ENCODE measurements around the gene HLA-DRB5. TPM values are rescaled to one million over a fixed set of nuclear protein-coding genes. Genes with fewer than 3 reads are reported as not detected.
A peak's percentile ranks its signal among the peaks of the same experiment; 100 is the strongest.
"Not testable (repeated sequence)": the region's sequence is repeated elsewhere in the genome, so short reads cannot be mapped to it uniquely, and the experiment has no call there.

HLA-DRB5 gene
- 4.7 TPM for total RNA-seq

DNA sequence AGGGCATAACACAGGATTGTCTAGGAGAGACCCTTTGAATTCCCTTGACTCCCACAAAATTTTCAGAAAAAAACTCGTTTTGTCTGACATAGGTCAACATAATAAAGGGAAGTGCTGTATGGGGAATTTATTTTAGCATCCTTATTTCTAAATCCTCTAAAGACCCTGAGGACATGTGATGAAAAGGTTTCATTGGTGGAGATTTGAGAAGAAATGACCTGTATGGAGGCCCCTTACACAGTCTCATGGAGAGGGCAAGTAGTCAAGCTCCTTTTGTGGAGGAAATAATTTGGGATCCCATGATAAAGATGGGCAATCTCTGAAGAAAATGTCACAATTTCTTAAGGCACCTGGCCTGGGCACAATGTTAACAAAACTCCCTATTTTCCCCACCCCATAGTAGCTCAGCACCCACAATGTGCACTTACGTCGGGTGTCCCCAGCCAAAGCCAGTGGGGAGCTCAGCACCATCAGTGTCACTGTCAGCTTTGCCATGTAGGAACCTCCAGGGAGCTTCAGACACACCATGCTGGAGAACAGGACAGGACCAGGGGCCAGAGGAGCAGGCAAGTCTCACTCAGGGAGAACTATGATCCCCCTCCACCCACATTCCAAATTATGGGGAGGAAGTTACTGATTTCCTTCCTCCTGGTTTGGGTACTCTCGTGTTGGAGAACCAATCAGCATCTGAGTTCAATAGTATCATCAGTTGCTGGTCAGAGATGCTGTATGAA lies at the start of gene HLA-DRB5:
Gene HLA-DRB5 (minus strand): TSS at position 591 of the 734 bp plus-strand sequence. CDS start 63 bp downstream, at position 528.
- no peaks in the 10 kb centered on the region for H3K9me3 ChIP-seq
- H3K36me3 ChIP-seq, result no peaks in the 10 kb centered on the region
- intact Hi-C loops (cut with DNase I), result loop anchor here (5.0 kb wide), 1 partner anchor 57 kb away; the partner anchor contains the start of gene HLA-DRB1
- no peak within 1 kb of the TSS for H3K27ac ChIP-seq
- no peak for DNase-seq (ENCODE audit: extremely low spot score in 2 of 2)
- no peaks in the 10 kb centered on the region for H3K27me3 ChIP-seq
- TF ChIP-seq, protein P1, sequence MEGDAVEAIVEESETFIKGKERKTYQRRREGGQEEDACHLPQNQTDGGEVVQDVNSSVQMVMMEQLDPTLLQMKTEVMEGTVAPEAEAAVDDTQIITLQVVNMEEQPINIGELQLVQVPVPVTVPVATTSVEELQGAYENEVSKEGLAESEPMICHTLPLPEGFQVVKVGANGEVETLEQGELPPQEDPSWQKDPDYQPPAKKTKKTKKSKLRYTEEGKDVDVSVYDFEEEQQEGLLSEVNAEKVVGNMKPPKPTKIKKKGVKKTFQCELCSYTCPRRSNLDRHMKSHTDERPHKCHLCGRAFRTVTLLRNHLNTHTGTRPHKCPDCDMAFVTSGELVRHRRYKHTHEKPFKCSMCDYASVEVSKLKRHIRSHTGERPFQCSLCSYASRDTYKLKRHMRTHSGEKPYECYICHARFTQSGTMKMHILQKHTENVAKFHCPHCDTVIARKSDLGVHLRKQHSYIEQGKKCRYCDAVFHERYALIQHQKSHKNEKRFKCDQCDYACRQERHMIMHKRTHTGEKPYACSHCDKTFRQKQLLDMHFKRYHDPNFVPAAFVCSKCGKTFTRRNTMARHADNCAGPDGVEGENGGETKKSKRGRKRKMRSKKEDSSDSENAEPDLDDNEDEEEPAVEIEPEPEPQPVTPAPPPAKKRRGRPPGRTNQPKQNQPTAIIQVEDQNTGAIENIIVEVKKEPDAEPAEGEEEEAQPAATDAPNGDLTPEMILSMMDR (IDR thresholded peaks at IDR 0.05), result no peak
- TF ChIP-seq POLR2AphosphoS5 (IDR thresholded peaks at IDR 0.05; ENCODE audit: insufficient read depth in 1 of 2, low read depth in 1 of 2) (no peak), POLR2A (IDR thresholded peaks at IDR 0.05) (no peak)
- peak within 1 kb of the TSS in 1 of 2 donors; percentile 16 for H3K4me3 ChIP-seq
- no peaks in the 10 kb centered on the region for H3K4me1 ChIP-seq

- H3K36me3 ChIP-seq, result no peaks in the 10 kb centered on the region
- H3K27ac ChIP-seq, result no peak overlapping the region
- no peak overlapping the region for H3K4me3 ChIP-seq
- no peak for DNase-seq (ENCODE audit: extremely low spot score in 2 of 2)
- no peaks in the 10 kb centered on the region for H3K4me1 ChIP-seq
- no peaks in the 10 kb centered on the region for H3K27me3 ChIP-seq
- TF ChIP-seq POLR2A (IDR thresholded peaks at IDR 0.05) (no peak), POLR2AphosphoS5 (IDR thresholded peaks at IDR 0.05; ENCODE audit: insufficient read depth in 1 of 2, low read depth in 1 of 2) (no peak)
- TF ChIP-seq, protein P1 (IDR thresholded peaks at IDR 0.05), result no peak
- no peaks in the 10 kb centered on the region for H3K9me3 ChIP-seq
- intact Hi-C loops (cut with DNase I), result no loop called here
These were observed 48.9 kb upstream of the HLA-DRB5 start for GRCh38 chr6:32578962-32579361.

DNA sequence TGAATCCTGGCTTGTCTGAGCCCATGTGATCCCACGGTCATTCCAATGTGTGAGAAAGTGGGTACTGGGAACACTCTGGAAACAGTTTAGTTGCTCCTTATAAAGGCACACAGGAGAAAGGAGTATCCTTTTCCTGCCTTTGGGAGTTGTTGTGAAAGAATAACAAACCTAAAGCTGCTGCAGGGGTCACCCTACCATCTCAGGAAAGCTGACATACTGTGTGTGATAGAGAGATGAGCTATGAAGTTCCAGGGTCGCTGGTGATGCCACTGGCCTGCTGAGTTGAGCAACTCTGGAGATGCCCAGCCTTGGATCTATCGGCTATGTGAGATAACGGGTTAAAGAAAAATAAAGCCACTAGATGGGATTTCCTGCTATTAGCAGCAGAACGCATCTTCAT lies 47.4 kb upstream of the HLA-DRB5 start:
- H3K4me3 ChIP-seq; H3K27me3 ChIP-seq; H3K4me1 ChIP-seq; H3K36me3 ChIP-seq; intact Hi-C loops (cut with DNase I); H3K27ac ChIP-seq; DNase-seq (ENCODE audit: extremely low spot score in 2 of 2); H3K9me3 ChIP-seq: not testable (repeated sequence)

DNA sequence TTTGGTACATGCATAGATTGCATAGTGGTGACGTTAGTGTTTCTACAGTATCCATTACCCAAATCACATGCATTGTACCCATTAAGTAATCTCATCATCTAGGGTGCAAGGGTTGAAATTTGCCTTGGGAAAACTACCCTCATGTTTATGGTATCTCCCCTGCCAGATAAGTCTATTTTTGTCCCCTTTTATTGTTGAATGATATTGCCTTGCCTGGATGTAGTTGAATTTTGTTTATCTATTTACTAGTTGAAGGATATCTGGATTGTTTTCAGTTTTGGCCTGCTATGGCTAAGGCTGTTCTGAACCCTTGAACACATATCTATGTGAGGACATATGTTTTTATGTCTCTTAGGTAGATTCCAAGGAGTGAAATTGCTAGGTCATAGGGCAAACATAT lies 46.2 kb upstream of the HLA-DRB5 start:
- no peaks in the 10 kb centered on the region for H3K9me3 ChIP-seq
- H3K4me1 ChIP-seq, result no peaks in the 10 kb centered on the region
- no peaks in the 10 kb centered on the region for H3K27me3 ChIP-seq
- no peak for DNase-seq (ENCODE audit: extremely low spot score in 2 of 2)
- intact Hi-C loops (cut with DNase I), result no loop called here
- TF ChIP-seq, protein P1 (IDR thresholded peaks at IDR 0.05), result no peak
- TF ChIP-seq POLR2AphosphoS5 (IDR thresholded peaks at IDR 0.05; ENCODE audit: insufficient read depth in 1 of 2, low read depth in 1 of 2) (no peak), POLR2A (IDR thresholded peaks at IDR 0.05) (no peak)
- no peak overlapping the region for H3K4me3 ChIP-seq
- no peak overlapping the region for H3K27ac ChIP-seq
- H3K36me3 ChIP-seq, result no peaks in the 10 kb centered on the region

GRCh38 chr6:32570363-32570905 lies 40.3 kb upstream of the HLA-DRB5 start:
- Histone ChIP-seq H3K27ac (no peak overlapping the region), H3K4me3 (no peak overlapping the region), H3K4me1 (no peaks in the 10 kb centered on the region), H3K9me3 (no peaks in the 10 kb centered on the region), H3K36me3 (no peaks in the 10 kb centered on the region), H3K27me3 (no peaks in the 10 kb centered on the region)
- no peak for DNase-seq (ENCODE audit: extremely low spot score in 2 of 2)
- TF ChIP-seq, protein P1 (IDR thresholded peaks at IDR 0.05), result no peak
- TF ChIP-seq POLR2AphosphoS5 (IDR thresholded peaks at IDR 0.05; ENCODE audit: insufficient read depth in 1 of 2, low read depth in 1 of 2), result no peak
- no peak for TF ChIP-seq POLR2A (IDR thresholded peaks at IDR 0.05)
- intact Hi-C loops (cut with DNase I), result no loop called here
